Psoas muscle (tissue), 8 donors: Measurements from ENCODE around the gene CACNA1B. TPM values are rescaled to one million over a fixed set of nuclear protein-coding genes. Genes with fewer than 3 reads are reported as not detected.

Experiments used
- ATAC-seq, 4 donors: fragments of 200-7000 bp; cut with Tn5 transposase; one replicate each; pipeline ENCODE4 v1.9.1; 2020; ENCODE audit warnings: moderate library complexity in 3 of 4, mild to moderate bottlenecking in 2 of 4
- DNase-seq, 2 donors: peaks; one replicate each; pipeline ENCODE4 v3.0.0-alpha.2; 2020
- H3K27ac ChIP-seq: fragments of 200-600 bp; one replicate; pipeline ENCODE4 v1.8.0; 2022
- H3K27me3 ChIP-seq, 3 donors: fragments of 200-600 bp in 1 of 3; one replicate each; pipeline versions ENCODE4 v1.6.1 to v1.8.0; 2013 to 2022; ENCODE audit warnings: low read length in 2 of 3, mild to moderate bottlenecking in 2 of 3, moderate library complexity in 1 of 3; ENCODE audit not compliant: insufficient read depth in 3 of 3
- H3K36me3 ChIP-seq, 2 donors: fragments of 200-600 bp in 1 of 2; one replicate each; pipeline versions ENCODE4 v1.6.1 to v1.8.0; 2013 to 2022; ENCODE audit warnings: low read depth in 1 of 2, mild to moderate bottlenecking in 1 of 2, moderate library complexity in 1 of 2; ENCODE audit not compliant: insufficient read depth in 1 of 2
- H3K4me1 ChIP-seq: fragments of 200-600 bp; one replicate; pipeline ENCODE4 v1.8.0; 2022
- H3K4me3 ChIP-seq: fragments of 200-600 bp; one replicate; pipeline ENCODE4 v1.8.0; 2022; ENCODE audit warnings: mild to moderate bottlenecking
- H3K9me3 ChIP-seq: fragments of 200-600 bp; one replicate; pipeline ENCODE4 v1.8.0; 2022
- WGBS, 3 donors: extraction: QIAGEN DNeasy Blood & Tissue Kit; methylation state at CpG; one replicate each; pipeline versions ENCODE4 v1.1.6 to v1.1.7; 2013; 5-methylcytosine and 5-hydroxymethylcytosine counted together
- intact Hi-C, 2 donors: fragments of 100-400 bp; cut with DNase I; formaldehyde crosslinking; loops; one replicate each; pipeline versions ENCODE4 v1.11.0 to v1.14.2; 2022
- polyA plus RNA-seq, 3 donors: library from polyadenylated mRNA; stranded (reverse); fragments of 200-250 nt; gene quantifications; one replicate each; pipeline ENCODE4 v1.2.3, GENCODE V29; 2013
- total RNA-seq, 4 donors: library from RNA; stranded (reverse); fragmentation: NEBNext Ultra II Directional in 2 of 4; extraction: Animal tissue kit (Norgen Biotek cat#: 25700) in 2 of 4; gene quantifications; one replicate each; pipeline versions ENCODE4 v1.2.1 to v1.2.4, GENCODE V29; 2021 to 2023
- TF ChIP-seq, protein P1 (sequence below): fragments of 200-600 bp; IDR thresholded peaks from one replicate; pipeline ENCODE4 v1.8.0; 2022; ENCODE audit warnings: antibody characterized with exemption
- donor health status: healthy with polysubstance abuse.
- donor health status: DM: no; HTN: no; CAD: no; lungs with moderate emphysema.
- donor health status: Bipolar disorder and iron deficiency.
- donor health status: healthy.
- donor health status: DM: yes; HTN: yes; CAD: no.
- donor health status: DM: no; HTN: no; CAD: no.
- donor health status: DM: no; HTN: no; CAD: no.
- donor health status: DM: yes; HTN: yes; CAD: no.

The CACNA1B gene
- total and polyA plus RNA-seq, 7 donors = 0.01 to 0.02 TPM; not detected in 5

DNA sequence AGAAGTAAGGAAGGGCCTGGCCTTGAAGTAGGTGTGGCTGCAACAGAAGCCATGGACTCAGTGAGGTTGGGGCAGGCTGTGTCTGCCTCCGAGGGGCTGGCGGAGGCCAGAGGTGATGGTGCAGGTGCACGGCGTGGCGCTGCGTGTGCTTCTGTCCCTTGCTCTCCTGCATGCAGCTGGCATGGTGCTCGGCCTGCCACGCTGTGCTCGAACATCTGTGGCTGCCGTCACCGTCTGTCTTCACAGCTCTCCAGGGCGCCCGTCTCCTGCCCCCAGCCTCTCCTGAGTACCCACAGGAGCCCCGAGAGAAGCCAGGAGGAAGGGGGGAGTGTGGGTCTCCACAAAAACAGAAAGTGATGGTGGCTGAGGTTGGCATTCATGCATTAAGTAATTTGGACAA is 193.7 kb downstream of the CACNA1B start:
- 73 to 85% (median 75%) methylated on average over 12 to 14 of the region's 14 CpGs for WGBS, 3 donors
- Histone ChIP-seq H3K4me3 (no peak overlapping the region), H3K27ac (no peak overlapping the region), H3K36me3 (no peaks in the 10 kb centered on the region), H3K27me3 (peaks cover 0 to 31% (median 5%) of the 10 kb centered on the region in 3 donors), H3K9me3 (no peaks in the 10 kb centered on the region), H3K4me1 (no peaks in the 10 kb centered on the region)
- DNase-seq = no peak
- TF ChIP-seq, protein P1, sequence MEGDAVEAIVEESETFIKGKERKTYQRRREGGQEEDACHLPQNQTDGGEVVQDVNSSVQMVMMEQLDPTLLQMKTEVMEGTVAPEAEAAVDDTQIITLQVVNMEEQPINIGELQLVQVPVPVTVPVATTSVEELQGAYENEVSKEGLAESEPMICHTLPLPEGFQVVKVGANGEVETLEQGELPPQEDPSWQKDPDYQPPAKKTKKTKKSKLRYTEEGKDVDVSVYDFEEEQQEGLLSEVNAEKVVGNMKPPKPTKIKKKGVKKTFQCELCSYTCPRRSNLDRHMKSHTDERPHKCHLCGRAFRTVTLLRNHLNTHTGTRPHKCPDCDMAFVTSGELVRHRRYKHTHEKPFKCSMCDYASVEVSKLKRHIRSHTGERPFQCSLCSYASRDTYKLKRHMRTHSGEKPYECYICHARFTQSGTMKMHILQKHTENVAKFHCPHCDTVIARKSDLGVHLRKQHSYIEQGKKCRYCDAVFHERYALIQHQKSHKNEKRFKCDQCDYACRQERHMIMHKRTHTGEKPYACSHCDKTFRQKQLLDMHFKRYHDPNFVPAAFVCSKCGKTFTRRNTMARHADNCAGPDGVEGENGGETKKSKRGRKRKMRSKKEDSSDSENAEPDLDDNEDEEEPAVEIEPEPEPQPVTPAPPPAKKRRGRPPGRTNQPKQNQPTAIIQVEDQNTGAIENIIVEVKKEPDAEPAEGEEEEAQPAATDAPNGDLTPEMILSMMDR = no peak
- ATAC-seq = no peak
- intact Hi-C loops = no loop called here

DNA sequence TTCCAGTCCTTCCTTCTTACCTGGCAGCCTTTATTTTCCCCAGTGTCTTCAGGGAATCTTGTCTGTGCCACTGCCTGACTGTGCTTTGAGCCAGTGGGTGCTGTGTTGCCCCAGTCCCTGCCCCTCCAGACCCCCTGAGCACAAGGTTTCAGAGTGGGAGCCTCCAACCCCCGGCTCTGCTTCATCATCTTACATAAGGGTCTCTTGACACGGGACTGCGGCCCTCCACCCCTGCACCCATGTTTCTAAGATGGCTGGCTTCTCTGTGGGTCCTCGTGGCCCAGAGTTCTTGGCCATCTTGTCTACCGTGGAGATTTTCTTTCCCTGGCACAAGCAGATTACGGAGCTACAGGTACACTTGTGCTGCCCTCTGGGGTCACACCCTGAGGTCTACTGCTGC is 194.1 kb downstream of the CACNA1B start:
- Histone ChIP-seq H3K9me3 (no peaks in the 10 kb centered on the region), H3K27ac (no peak overlapping the region), H3K4me3 (no peak overlapping the region), H3K27me3 (peaks cover 0 to 31% (median 5%) of the 10 kb centered on the region in 3 donors), H3K36me3 (no peaks in the 10 kb centered on the region), H3K4me1 (no peaks in the 10 kb centered on the region)
- 83 to 90% (median 85%) methylated on average over 6 of the region's 6 CpGs for WGBS, 3 donors
- ATAC-seq (no peak), DNase-seq (no peak)
- TF ChIP-seq, protein P1 = no peak
- intact Hi-C loops = no loop called here

DNA sequence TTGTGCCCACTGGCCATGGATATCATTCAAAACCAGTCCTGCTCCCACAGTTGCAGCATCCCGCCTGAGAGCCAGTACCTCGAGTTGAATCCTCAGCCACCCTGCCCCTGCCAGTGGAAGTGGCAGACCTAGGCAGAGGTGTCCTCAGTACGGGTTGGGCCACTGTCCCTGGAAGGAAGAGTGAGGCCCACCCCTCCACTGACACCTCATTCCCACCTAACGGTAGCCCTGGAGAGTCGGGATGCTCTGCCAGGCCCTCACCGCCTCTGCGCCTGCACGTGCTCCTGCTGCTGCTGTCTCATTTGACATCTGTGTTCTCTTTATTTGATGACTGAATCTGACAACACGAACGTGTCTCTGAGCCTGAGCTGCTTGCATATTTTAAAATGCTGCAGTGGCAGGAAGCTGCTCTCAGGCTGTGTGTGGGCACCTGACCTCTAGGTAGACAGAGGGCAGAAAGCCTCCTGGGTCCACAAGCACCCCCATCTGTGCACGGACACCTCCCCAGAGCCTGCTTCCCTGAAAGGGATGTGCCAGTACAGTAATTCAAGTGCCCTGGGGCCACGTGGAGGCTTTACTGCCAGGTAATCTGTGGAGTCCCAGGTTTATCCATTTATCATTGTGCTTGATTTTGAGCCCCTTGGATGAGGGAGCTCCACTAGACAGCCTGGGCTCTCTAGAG is 194.7 kb downstream of the CACNA1B start:
- intact Hi-C loops = no loop called here

DNA sequence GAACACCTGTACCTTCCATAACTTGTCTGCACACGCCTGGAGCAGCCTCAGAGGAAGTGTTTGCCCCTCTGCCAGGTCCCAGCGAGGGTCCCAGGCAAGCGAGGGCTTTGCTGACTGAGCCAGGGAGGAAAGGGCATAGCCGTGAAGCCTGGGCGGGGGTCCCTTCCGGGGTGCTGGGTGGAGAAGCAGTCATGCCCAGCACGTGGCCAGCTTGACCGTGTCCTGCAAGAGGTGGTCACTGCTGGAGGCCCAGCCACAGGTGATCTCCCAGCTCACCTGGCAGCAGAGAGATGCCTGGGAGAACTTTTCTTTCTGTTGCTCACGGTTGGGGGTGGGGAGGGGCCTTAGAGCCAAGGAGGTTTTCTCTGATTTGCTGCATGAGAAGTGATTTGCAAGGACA is 195.3 kb downstream of the CACNA1B start:
- TF ChIP-seq, protein P1 = no peak
- no peaks in the 10 kb centered on the region for H3K9me3 ChIP-seq
- H3K27me3 ChIP-seq = peaks cover 0 to 28% (median 5%) of the 10 kb centered on the region in 3 donors
- H3K27ac ChIP-seq = no peak overlapping the region
- H3K4me3 ChIP-seq = no peak overlapping the region
- intact Hi-C loops = no loop called here
- no peaks in the 10 kb centered on the region for H3K4me1 ChIP-seq
- H3K36me3 ChIP-seq = no peaks in the 10 kb centered on the region
- ATAC-seq (no peak), DNase-seq (no peak)
- WGBS, 3 donors = 69 to 74% (median 73%) methylated on average over 9 of the region's 9 CpGs

More for the DNA sequence above, 194.7 kb downstream of the CACNA1B start:
- peaks cover 0 to 30% (median 5%) of the 10 kb centered on the region in 3 donors for H3K27me3 ChIP-seq
- H3K4me3 ChIP-seq = no peak overlapping the region
- no peak for DNase-seq
- TF ChIP-seq, protein P1 = no peak
- H3K27ac ChIP-seq = no peak overlapping the region
- ATAC-seq = no peak
- H3K4me1 ChIP-seq = no peaks in the 10 kb centered on the region
- 70 to 74% (median 73%) methylated on average over 12 of the region's 12 CpGs for WGBS, 3 donors
- H3K36me3 ChIP-seq = no peaks in the 10 kb centered on the region
- no peaks in the 10 kb centered on the region for H3K9me3 ChIP-seq

DNA sequence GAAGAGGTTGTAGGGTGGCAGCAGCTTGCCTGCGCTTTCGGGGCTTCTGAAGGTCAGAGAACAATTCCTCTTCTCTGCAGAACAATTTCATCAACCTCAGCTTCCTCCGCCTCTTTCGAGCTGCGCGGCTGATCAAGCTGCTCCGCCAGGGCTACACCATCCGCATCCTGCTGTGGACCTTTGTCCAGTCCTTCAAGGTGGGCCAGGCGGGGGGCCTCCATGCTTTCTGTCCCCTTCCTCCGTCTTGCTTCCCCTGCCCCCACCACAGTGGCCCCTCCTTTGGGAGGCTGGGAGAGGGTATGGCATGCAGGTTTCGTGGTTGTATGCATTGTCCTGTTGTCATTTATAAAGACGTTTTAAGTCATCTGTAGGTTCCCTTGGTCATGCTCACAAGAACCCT is 195.8 kb downstream of the CACNA1B start:
- no peak for ATAC-seq
- Histone ChIP-seq H3K4me1 (no peaks in the 10 kb centered on the region), H3K9me3 (no peaks in the 10 kb centered on the region), H3K4me3 (no peak overlapping the region), H3K27me3 (peaks cover 0 to 28% (median 5%) of the 10 kb centered on the region in 3 donors), H3K36me3 (no peaks in the 10 kb centered on the region), H3K27ac (no peak overlapping the region)
- intact Hi-C loops = no loop called here
- WGBS, 3 donors = 83 to 85% (median 84%) methylated on average over 12 of the region's 12 CpGs
- TF ChIP-seq, protein P1 = no peak
- DNase-seq = no peak
